Activated CD8-positive, alpha-beta memory T cell treated with anti-CD3 and anti-CD28 coated beads for 48 hours (primary cell): ENCODE measurements around the gene INPP4A.

Experiments used
- DNase-seq, 3 experiments: peaks; one replicate each; pipeline ENCODE4 v3.0.0-alpha.2; 2020; ENCODE audit warnings: low read depth in 2 of 3, low spot score in 2 of 3

INPP4A gene

DNA sequence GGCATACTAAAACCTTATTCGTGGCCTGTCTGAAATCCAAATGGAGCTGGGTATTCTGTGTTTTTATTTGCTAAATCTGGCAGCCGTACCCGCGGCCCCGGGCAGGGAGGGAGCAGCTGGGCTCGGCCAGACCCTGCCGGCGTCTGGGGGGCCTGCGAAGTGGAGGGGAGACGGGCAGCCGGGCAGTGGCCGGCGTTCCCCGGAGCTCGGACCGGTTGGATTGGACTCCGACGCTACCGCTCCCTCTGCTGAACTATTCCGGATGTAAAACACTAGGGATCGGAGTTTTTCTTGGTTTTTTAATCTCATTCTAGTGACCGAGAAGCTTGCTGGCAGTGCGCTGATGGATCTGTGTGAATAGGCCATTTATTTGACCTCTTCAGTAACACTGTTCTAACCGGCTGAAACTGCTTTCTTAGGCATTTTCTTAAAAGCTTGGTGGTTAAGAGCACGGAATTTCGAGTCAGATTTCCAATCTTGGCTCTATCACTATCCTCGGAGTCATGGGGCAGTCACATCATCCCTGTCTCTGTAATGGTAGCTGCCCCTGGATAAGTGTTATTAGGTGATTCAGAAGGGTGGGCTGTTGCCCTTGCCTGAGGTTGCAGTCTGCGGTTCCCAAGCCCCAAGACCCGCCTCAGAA lies 164.4 kb downstream of the INPP4A start:
- DNase-seq: no peak

DNA sequence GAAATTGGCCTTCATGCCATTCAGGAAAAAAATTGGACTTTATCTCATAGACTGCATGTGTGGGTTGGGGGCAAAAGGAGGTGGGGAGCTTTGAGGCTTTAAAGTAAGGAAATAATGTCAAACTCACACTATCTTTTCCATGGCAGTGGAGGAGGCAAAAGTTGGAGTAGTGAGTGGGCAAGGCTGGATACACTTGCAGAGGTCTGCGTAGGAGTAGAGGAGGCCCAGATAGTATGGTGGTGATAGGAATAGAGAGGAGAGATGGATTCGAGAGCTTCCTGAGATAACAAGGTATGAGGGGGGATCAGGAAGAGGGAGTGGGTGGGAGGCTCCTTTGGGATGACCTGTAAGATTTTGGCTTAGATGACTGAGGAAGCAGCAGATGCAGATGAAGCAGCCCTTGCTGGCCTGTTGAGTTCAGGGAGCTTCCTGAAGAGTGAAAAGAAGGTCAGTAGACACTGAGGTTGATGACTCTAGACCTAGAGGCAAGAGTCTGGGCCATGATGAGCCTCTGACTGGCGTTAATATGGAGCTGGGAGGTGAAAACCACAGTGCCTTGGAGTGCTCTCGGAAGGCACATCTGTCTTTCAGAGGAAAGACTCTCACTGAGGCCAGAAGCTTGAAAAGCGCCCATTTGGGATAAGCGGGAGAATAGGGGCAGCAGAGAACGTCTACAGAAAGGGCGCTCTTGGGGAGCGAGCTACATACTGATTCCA lies 169.5 kb downstream of the INPP4A start:
- DNase-seq: no peak

DNA sequence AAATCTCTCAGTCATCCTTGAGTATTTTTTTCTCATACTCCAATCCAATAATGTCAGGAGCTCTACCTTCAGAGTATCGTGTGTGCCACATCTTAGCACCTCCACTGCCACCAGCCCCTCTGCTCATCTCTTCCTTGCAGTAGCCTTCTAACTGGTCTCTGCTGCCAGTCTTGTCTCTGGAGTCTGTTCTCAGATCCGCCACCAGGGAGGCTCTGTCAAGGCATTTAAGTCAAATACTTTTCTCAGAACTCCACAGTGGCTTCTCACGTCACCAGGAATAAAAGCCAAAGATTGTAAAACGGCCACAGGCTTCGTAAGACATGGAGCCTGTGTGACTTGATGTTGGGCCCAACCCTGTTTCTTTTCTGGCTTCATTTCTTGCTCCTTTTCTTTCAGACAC lies 170.8 kb downstream of the INPP4A start:
- DNase-seq: no peak

DNA sequence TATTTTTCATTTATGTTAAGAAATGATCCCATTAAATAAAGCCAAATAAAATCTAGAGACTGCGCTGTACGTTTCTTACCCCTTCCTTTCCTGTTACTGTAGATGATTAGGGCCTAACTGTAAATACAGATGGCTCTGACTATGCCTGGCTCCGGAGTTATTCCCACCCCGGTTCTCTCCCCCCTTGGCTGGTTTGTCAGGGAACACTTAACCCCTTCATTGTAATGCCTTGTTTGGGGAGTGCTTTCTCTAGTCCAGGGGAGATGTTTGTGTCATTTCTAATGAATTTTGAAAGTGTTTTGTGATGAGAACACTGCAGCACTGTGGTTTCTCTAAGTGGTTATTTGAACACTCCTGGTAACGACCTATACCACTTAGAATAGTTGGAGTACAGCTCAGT lies 172.5 kb downstream of the INPP4A start:
- DNase-seq: no peak

DNA sequence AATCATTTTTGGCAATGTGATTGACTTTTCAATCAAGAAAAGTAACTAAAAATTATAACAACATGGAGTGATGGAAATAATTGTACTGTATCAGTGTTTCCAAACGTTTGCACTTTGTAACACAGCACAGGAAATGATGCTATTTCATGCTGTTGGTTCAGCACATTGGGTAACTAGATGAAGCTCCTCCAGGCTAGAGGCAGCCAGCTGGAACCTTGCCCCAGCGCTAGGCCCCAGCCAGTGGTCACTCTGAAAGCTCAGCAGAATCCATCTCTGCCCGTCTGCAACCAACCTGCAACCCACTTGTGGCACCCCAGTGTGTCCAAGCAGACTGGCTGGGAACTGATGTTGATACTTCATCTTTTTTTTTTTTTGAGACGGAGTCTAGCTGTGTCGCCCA lies 179.0 kb downstream of the INPP4A start:
- DNase-seq: no peak

DNA sequence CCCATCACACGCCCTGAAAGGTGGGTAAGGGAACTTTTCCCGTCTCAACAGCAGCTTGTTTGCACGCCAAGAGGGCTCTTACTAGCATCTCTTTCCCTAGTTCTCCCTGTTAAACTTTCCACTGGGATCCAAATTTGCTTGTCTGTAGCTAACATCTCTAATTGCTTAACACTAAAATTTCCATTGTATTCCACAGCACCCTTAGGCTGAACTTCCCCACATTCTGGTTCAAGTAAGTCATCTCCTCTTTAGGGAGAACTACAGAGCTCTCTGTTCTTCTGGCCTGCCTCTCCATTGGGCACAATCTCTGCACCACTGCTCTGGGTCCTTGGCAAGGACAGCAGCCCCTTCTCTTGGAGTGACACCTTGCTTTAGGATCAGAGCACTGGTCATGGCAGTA lies 187.7 kb downstream of the INPP4A start:
- DNase-seq: no peak

DNA sequence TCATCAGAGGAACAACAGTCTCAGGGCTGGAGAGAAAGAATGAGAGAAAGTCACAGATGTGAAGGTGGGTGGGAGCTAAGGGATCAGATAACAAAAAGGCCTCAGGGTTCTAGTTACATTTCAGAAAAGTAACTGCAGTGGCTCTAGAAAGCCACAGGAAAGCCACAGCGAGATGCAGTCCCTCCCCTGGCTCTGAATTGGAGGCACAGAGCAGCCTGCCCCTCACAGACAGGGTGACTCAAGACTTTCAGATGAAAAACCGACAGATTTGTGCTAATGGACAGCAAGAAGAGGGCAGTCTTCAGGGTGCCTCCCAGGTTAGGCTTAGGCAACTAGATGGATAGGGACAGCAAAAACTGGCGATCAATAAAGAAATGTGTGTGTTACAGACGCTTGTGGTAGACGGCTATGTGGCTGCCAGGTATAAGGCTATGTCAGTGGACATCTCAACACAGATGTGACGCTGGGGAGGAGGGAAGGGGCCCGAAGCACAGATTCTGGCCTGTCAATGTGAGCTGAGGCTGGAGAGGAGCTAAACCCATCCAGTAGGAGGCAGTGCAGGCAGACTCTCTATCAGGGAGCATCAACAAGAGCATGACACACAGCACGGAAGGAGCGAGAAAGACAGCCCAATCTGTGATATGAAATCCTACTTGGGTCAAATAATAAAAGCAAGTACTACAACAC lies 189.9 kb downstream of the INPP4A start:
- no peak for DNase-seq

DNA sequence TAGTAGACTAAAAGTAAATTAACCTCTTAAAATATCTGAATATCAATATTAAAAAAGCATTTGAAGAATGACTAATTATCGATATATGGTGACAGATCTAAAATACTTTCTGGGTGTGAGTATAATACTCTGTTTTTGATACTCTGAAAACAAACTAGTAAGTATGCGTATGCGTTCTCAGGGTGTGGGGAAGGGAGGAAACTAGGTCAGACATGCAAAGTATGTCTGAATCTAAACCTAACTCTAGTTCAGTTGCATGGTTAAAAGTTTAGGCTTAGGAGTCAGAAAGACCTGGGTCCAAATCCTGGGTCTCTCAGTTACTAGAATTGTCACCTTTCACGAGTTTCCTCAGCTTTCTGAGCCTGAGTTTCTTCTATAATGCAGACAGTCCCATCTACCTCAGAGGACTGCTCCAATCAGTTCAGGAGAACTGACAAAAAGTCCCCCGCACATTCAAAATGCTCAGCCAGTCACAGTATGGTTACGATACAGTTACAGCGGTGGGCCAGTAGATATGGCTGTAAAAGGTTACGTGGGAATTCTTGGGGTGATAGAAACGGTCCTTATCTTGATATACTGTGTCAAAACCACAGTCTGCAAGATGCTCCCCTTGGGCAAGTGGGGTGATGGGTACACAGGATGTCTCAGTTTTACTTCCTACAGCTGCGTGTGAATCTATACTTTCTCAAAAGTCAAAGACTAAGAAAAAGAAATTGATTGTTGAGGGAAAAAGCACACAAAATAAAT lies 192.9 kb downstream of the INPP4A start:
- DNase-seq: peak in 1 of 3 experiments; percentile 25

DNA sequence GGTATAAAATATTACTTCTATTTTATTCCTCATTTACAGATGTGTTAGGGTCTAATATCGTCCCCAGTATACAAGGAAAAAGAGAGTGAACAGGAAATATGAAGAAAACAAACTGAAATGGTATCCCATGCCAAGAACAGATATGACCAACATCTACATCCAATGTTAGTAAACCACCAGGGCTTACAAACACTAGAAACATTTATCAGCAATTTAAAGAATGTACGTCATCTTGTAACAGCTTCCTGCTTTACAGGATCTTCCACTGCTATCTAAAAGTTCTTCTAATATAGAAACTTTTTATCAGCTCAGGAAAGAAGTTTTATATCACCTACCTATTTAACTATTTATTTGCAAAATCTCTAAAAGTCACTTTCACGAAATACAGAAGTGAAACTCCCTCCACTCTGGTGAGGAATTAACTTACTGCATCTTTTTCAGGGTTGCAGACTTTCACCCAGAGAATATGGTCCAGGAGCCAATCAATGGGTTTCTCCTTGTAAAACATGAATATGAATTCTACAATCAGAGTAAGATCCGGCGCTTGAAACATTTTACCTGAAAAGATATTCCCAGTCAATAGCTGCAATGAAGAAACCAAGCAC lies 198.9 kb downstream of the INPP4A start:
- DNase-seq: no peak
